GM23338 (cell line): ENCODE data around the gene CERS3. TPM values are rescaled to one million over a fixed set of nuclear protein-coding genes. Genes with fewer than 3 reads are reported as not detected.

Experiments used
- ATAC-seq: fragments of 200-7000 bp; cut with Tn5 transposase; 3 replicates; pipeline ENCODE4 v1.9.1; 2020
- DNase-seq: peaks from one replicate; pipeline ENCODE4 v3.0.0-alpha.2; 2015; ENCODE audit warnings: low spot score
- H2AFZ ChIP-seq: fragments of 200-600 bp; sonication (generic); 2 replicates; pipeline ENCODE4 v1.8.0; 2016; ENCODE audit warnings: antibody characterized with exemption, mild to moderate bottlenecking, moderate library complexity
- H3F3A ChIP-seq: fragments of 200-600 bp; sonication (generic); replicated peaks from 2 replicates; pipeline ENCODE4 v1.8.0; 2017; ENCODE audit warnings: antibody characterized with exemption, mixed run types, low read depth
- H3K27ac ChIP-seq: fragments of 200-600 bp; sonication (generic); 2 replicates; pipeline ENCODE4 v1.6.1; 2016; ENCODE audit warnings: low read depth
- H3K27me3 ChIP-seq: fragments of 200-600 bp; sonication (generic); 2 replicates; pipeline ENCODE4 v1.8.0; 2016; ENCODE audit warnings: mild to moderate bottlenecking, mixed run types, moderate library complexity; ENCODE audit not compliant: insufficient read depth
- H3K36me3 ChIP-seq: fragments of 200-600 bp; sonication (generic); 2 replicates; pipeline ENCODE4 v1.8.0; 2016; ENCODE audit warnings: mild to moderate bottlenecking; ENCODE audit not compliant: insufficient read depth
- H3K4me1 ChIP-seq: fragments of 200-600 bp; sonication (generic); 2 replicates; pipeline ENCODE4 v1.8.0; 2016; ENCODE audit warnings: mild to moderate bottlenecking, moderate library complexity; ENCODE audit not compliant: insufficient read depth
- H3K4me2 ChIP-seq: fragments of 200-600 bp; sonication (generic); 2 replicates; pipeline ENCODE4 v1.7.1; 2017; ENCODE audit warnings: mixed run types
- H3K4me3 ChIP-seq: fragments of 200-600 bp; sonication (generic); 2 replicates; pipeline ENCODE4 v1.6.1; 2016; ENCODE audit warnings: mixed run types
- H3K79me2 ChIP-seq: fragments of 200-600 bp; sonication (generic); replicated peaks from 2 replicates; pipeline ENCODE4 v1.8.0; 2017; ENCODE audit warnings: mild to moderate bottlenecking; ENCODE audit not compliant: insufficient read depth
- H3K9me2 ChIP-seq: fragments of 200-600 bp; sonication (generic); 2 replicates; pipeline ENCODE4 v1.8.0; 2017; ENCODE audit not compliant: insufficient read depth
- H4K20me1 ChIP-seq: fragments of 200-600 bp; sonication (generic); replicated peaks from 2 replicates; pipeline ENCODE4 v1.8.0; 2017; ENCODE audit warnings: mild to moderate bottlenecking; ENCODE audit not compliant: insufficient read depth
- H3K27ac Mint-ChIP-seq: 2 replicates; pipeline ENCODE4 v1.8.0; 2020; ENCODE audit warnings: inconsistent platforms, mild to moderate bottlenecking, moderate library complexity, mixed read lengths
- H3K27me3 Mint-ChIP-seq: 3 replicates; pipeline ENCODE4 v1.8.0; 2022; ENCODE audit warnings: low read depth, mild to moderate bottlenecking, moderate library complexity, mixed read lengths, inconsistent platforms; ENCODE audit not compliant: insufficient read depth, poor library complexity
- H3K36me3 Mint-ChIP-seq: 3 replicates; pipeline ENCODE4 v1.8.0; 2021; ENCODE audit warnings: low read depth, mild to moderate bottlenecking, inconsistent platforms, moderate library complexity, mixed read lengths
- H3K4me1 Mint-ChIP-seq: 3 replicates; pipeline ENCODE4 v1.8.0; 2020; ENCODE audit warnings: mild to moderate bottlenecking, inconsistent platforms, mixed read lengths
- H3K4me3 Mint-ChIP-seq: 3 replicates; pipeline ENCODE4 v1.8.0; 2021; ENCODE audit warnings: moderate library complexity, mild to moderate bottlenecking, inconsistent platforms, mixed read lengths
- H3K9me3 Mint-ChIP-seq: 3 replicates; pipeline ENCODE4 v1.8.0; 2020; ENCODE audit warnings: moderate library complexity, mild to moderate bottlenecking, inconsistent platforms, mixed read lengths
- CREB1 ChIP-seq: fragments of 250-450 bp; sonication (Bioruptor Pico); IDR thresholded peaks from 2 replicates; pipeline ENCODE4 v1.5.0; 2020; ENCODE audit warnings: low read depth, mild to moderate bottlenecking, moderate library complexity
- ETS1 ChIP-seq: IDR thresholded peaks from 2 replicates; pipeline ENCODE4 v1.6.1; 2016; ENCODE audit warnings: antibody characterized with exemption
- EZH2 ChIP-seq: fragments of 200-600 bp; sonication (generic); IDR thresholded peaks from one replicate; pipeline ENCODE4 v1.8.0; 2017; ENCODE audit warnings: antibody characterized with exemption, mild to moderate bottlenecking, low read depth; ENCODE audit not compliant: unreplicated experiment
- EZH2phosphoT487 ChIP-seq: fragments of 200-600 bp; sonication (generic); IDR thresholded peaks from one replicate; pipeline ENCODE4 v1.8.1; 2018; ENCODE audit warnings: antibody characterized with exemption; ENCODE audit not compliant: unreplicated experiment
- JUNB ChIP-seq: IDR thresholded peaks from one replicate; pipeline ENCODE4 v1.6.1; 2016; ENCODE audit warnings: antibody characterized with exemption; ENCODE audit not compliant: unreplicated experiment
- NANOG ChIP-seq: IDR thresholded peaks from 2 replicates; pipeline ENCODE4 v1.6.1; 2016; ENCODE audit warnings: antibody characterized with exemption, borderline replicate concordance
- POLR2AphosphoS5 ChIP-seq: IDR thresholded peaks from 2 replicates; pipeline ENCODE4 v1.6.1; 2016; ENCODE audit warnings: antibody characterized with exemption, low read depth
- REST ChIP-seq: IDR thresholded peaks from one replicate; pipeline ENCODE4 v1.6.1; 2018; ENCODE audit warnings: antibody characterized with exemption; ENCODE audit not compliant: unreplicated experiment
- STAT1 ChIP-seq: IDR thresholded peaks from one replicate; pipeline ENCODE4 v1.6.1; 2016; ENCODE audit warnings: antibody characterized with exemption; ENCODE audit not compliant: unreplicated experiment
- ZNF331 ChIP-seq: fragments of 250-450 bp; sonication (Bioruptor Pico); IDR thresholded peaks from 2 replicates; pipeline ENCODE4 v1.5.0; 2020; ENCODE audit warnings: low read depth, mild to moderate bottlenecking, moderate library complexity
- polyA plus RNA-seq: library from polyadenylated mRNA; unstranded; fragments of >200 nt; fragmentation: Nextera tagmentation; extraction: Ambion mirVana; gene quantifications from 2 replicates; pipeline ENCODE4 v1.2.1, GENCODE V29; 2016
- total RNA-seq: library from RNA; depleted of rRNA; stranded (reverse); fragments of >200 nt; shearing (Covaris generic); gene quantifications from 2 replicates; pipeline ENCODE4 v1.2.3, GENCODE V29; 2014

The CERS3 gene
- total and polyA plus RNA-seq, 2 experiments from 2014 or later = 1.8 to 2.2 TPM

DNA sequence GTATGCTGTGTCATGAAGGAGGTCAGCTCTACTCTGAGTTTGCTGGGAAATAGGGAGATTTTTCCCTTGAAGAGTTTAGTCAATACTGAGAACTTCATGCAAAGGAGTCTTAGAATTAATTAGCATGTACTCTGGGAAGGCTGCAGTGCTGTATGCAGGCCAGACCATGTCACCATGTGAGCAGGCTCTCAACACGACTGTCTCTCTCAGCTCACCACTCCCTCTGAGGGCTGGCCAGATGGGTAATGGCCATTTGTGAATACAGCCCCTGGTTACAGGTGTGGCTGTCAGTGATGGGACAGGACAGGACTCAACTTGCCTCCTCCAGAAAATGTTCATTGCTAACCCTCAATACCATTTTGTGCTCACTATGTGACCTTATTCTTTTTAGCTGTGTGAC is 5.1 kb upstream of the CERS3 start:
- Mint-ChIP-seq H3K4me3 (no peak overlapping the region), H3K4me1 (no peaks in the 10 kb centered on the region), H3K36me3 (peaks cover under 1% of the 10 kb centered on the region; the same call in 1 of the 3 replicates), H3K27me3 (peaks cover 2% of the 10 kb centered on the region), H3K9me3 (peaks cover 14% of the 10 kb centered on the region), H3K27ac (no peak overlapping the region)
- no peak overlapping the region for H2AFZ ChIP-seq
- no peaks in the 10 kb centered on the region for H3K9me2 ChIP-seq
- H3K4me2 ChIP-seq = no peak overlapping the region
- H3K4me3 ChIP-seq = no peak overlapping the region
- no peaks in the 10 kb centered on the region for H3K27me3 ChIP-seq
- no peak for TF ChIP-seq POLR2AphosphoS5
- TF ChIP-seq CREB1 = no peak
- TF ChIP-seq STAT1 = no peak
- TF ChIP-seq JUNB = no peak
- TF ChIP-seq ZNF331 (CRISPR knock-in tag) = no peak
- no peak for TF ChIP-seq ETS1
- DNase-seq (no peak), ATAC-seq (no peak)
- no peaks in the 10 kb centered on the region for H3K79me2 ChIP-seq
- H3K36me3 ChIP-seq = no peaks in the 10 kb centered on the region
- H3K4me1 ChIP-seq = peaks cover 2% of the 10 kb centered on the region; the same call in 1 of the 2 replicates
- H3K27ac ChIP-seq = no peak overlapping the region
- H4K20me1 ChIP-seq = no peaks in the 10 kb centered on the region
- H3F3A ChIP-seq = no peaks in the 10 kb centered on the region

DNA sequence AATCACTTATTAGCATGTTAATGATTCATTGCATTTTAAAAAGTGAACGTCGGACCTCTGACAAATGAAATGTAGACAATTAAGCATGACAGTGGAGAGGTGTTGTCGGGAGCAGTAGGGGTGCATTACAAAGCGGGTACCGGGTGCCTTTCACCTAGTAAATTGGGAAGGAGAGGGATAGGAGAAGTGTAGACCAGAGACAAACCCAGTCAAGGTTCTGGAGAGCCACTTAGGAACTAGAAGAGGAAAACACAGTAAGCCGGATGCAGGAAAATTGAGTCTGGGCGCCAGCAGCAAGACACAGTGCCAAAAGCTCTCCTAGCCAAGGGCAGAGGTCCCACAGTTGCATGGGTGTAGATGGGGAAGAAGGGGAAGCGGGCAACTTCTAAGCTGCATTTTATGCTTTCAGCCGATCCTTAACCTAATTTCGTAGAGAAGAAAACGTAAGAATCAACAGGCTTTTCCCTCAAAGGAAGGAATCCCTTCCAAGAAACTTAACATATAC is 3.1 kb upstream of the CERS3 start:
- no peak for DNase-seq
- no peak overlapping the region for H3K27ac ChIP-seq
- Mint-ChIP-seq H3K9me3 (no peaks in the 10 kb centered on the region), H3K27me3 (peaks cover 2% of the 10 kb centered on the region), H3K36me3 (no peaks in the 10 kb centered on the region), H3K4me3 (no peak overlapping the region), H3K27ac (no peak overlapping the region), H3K4me1 (no peaks in the 10 kb centered on the region)
- H3K79me2 ChIP-seq = no peaks in the 10 kb centered on the region
- no peaks in the 10 kb centered on the region for H4K20me1 ChIP-seq
- no peak overlapping the region for H3K4me3 ChIP-seq
- H3K9me2 ChIP-seq = no peaks in the 10 kb centered on the region
- no peaks in the 10 kb centered on the region for H3F3A ChIP-seq
- 0 out of 2 replicates have a peak overlapping the region, but pooled peaks have one; percentile 14 for H2AFZ ChIP-seq
- no peak for ATAC-seq
- no peak overlapping the region for H3K4me2 ChIP-seq
- peaks cover 2% of the 10 kb centered on the region; the same call in 1 of the 2 replicates for H3K4me1 ChIP-seq
- no peaks in the 10 kb centered on the region for H3K36me3 ChIP-seq
- no peaks in the 10 kb centered on the region for H3K27me3 ChIP-seq
- no peak for TF ChIP-seq ZNF331 (CRISPR knock-in tag)
- TF ChIP-seq NANOG = no peak
- no peak for TF ChIP-seq STAT1
- TF ChIP-seq ETS1 = no peak
- TF ChIP-seq EZH2 = no peak
- no peak for TF ChIP-seq REST
- TF ChIP-seq EZH2phosphoT487 = no peak
- TF ChIP-seq CREB1 = no peak
- TF ChIP-seq JUNB = no peak
